Measurements from ENCODE around the gene HOXB9.

HOXB9 gene

GRCh38 chr17:48579760-48580554 is 46.2 kb downstream of the HOXB9 start:
- H3K27me3 ChIP-seq (replicated peaks in 2 of 5; ENCODE audit: control insufficient read depth in 4 of 5, insufficient read depth in 5 of 5, low read length in 4 of 5), result no peaks in the 10 kb centered on the region
- peaks cover 0 to 7% (median 2%) of the 10 kb centered on the region in 4 experiments for H3K36me3 ChIP-seq (ENCODE audit: control insufficient read depth in 4 of 4, insufficient read depth in 4 of 4, low read length in 3 of 4)
- H3K9me3 ChIP-seq (ENCODE audit: control extremely low read depth in 1 of 5, control insufficient read depth in 4 of 5, insufficient read depth in 2 of 5, low read depth in 1 of 5, low read length in 4 of 5), result no peaks in the 10 kb centered on the region
- 3% methylated on average over 17 of the region's 26 CpGs for WGBS (ENCODE audit: insufficient coverage)
- ChIA-PET CTCF (interaction anchor here (0.8 to 2.5 kb wide), 5 partner anchors 12 to 93 kb away, joined by 3 to 15 read pairs (median 3); no protein-coding TSS in a partner anchor), POLR2A (interaction anchor here (0.7 to 1.1 kb wide), 4 partner anchors 10 to 432 kb away, joined by 3 read pairs; no protein-coding TSS in a partner anchor)
- H3K27ac ChIP-seq (ENCODE audit: insufficient read depth in 1 of 2, low read depth in 1 of 2, low read length in 2 of 2, poor library complexity in 1 of 2, severe bottlenecking in 2 of 2), result peak overlapping the region in 1 of 2 experiments; percentile 91
- DNase-seq, result peak in 1 of 3 donors; percentile 62
- peaks cover 7 to 88% (median 72%) of the 10 kb centered on the region in 4 experiments for H3K4me1 ChIP-seq (ENCODE audit: control extremely low read depth in 1 of 4, control insufficient read depth in 4 of 4, insufficient read depth in 4 of 4, low read length in 3 of 4)
- peak overlapping the region in 5 of 7 experiments; percentile 40 to 86 (median 72) for H3K4me3 ChIP-seq (ENCODE audit: control insufficient read depth in 1 of 7, extremely low read depth in 1 of 7, insufficient read depth in 4 of 7, low read depth in 2 of 7, low read length in 6 of 7)

DNA sequence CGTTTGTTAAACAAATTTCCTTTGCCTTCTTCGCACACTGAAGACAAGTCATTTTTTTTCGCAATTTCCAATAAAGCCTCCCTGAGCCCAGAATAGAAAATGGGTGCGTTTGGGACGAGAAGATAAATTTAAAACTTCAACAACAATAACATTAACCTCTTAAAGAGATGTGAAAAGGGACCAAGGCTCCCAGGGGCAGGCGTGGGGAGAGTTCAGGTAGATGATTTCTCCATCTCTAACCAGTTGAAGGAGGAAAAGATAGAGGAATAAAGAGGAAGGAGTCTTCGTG is 46.7 kb downstream of the HOXB9 start:
- WGBS (ENCODE audit: insufficient coverage), result no CpG with 5 or more reads among the region's 7 CpGs
- no peaks in the 10 kb centered on the region for H3K9me3 ChIP-seq (ENCODE audit: control extremely low read depth in 1 of 5, control insufficient read depth in 4 of 5, insufficient read depth in 2 of 5, low read depth in 1 of 5, low read length in 4 of 5)
- H3K36me3 ChIP-seq (ENCODE audit: control insufficient read depth in 4 of 4, insufficient read depth in 4 of 4, low read length in 3 of 4), result peaks cover 0 to 7% (median 3%) of the 10 kb centered on the region in 4 experiments
- no peak for DNase-seq
- peak overlapping the region in 6 of 7 experiments; percentile 10 to 86 (median 79) for H3K4me3 ChIP-seq (ENCODE audit: control insufficient read depth in 1 of 7, extremely low read depth in 1 of 7, insufficient read depth in 4 of 7, low read depth in 2 of 7, low read length in 6 of 7)
- CTCF ChIA-PET, result interaction anchor here (0.8 to 2.5 kb wide), 5 partner anchors 11 to 40 kb away, joined by 3 to 15 read pairs (median 4); no protein-coding TSS in a partner anchor
- peak overlapping the region; percentile 35 to 91 for H3K27ac ChIP-seq (ENCODE audit: insufficient read depth in 1 of 2, low read depth in 1 of 2, low read length in 2 of 2, poor library complexity in 1 of 2, severe bottlenecking in 2 of 2)
- no peaks in the 10 kb centered on the region for H3K27me3 ChIP-seq (replicated peaks in 2 of 5; ENCODE audit: control insufficient read depth in 4 of 5, insufficient read depth in 5 of 5, low read length in 4 of 5)
- peaks cover 7 to 88% (median 71%) of the 10 kb centered on the region in 4 experiments for H3K4me1 ChIP-seq (ENCODE audit: control extremely low read depth in 1 of 4, control insufficient read depth in 4 of 4, insufficient read depth in 4 of 4, low read length in 3 of 4)
- POLR2A ChIA-PET, result no interaction called here

DNA sequence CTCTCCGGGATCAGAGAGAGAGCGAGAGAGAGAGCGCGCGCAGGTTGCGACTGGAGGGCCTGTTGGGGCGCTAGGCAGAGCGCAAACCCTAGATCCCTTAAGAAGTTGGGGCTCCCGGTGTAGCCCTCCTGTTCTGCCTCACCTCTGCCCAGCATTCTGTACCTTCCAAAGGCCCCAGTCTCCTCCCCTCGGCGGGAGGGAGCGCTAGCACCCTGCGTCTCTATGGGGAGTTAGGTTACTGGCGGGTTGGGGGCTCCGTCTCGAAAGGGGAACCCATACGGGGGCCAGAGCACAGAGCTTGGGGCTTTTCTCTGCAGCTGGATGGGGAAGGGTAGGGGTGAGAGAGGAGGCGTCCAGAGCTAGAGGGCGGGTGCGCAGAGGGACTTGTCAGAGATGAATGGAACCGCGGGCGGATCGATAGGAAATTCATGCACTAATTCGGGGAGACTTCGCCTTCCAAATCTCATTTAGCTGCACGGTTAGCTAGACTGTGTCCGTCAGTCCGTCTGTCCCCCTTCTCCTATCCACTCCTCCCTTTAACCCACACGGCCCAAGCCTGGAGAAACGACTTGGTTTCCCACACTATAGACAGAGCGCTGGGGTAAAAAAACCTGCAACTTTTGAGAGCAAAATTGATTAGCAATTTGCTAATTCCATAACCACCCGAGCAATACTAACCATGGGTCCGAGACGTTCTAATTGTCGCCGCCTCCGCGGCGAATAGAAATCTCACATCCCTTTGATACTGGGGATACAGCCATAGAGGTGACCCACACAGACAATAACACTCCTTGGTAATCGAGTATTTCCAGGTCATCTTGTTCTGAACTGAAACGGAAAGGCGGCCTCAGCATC is 47.3 kb downstream of the HOXB9 start:
- Histone ChIP-seq H3K27me3 (replicated peaks in 2 of 5; ENCODE audit: control insufficient read depth in 4 of 5, insufficient read depth in 5 of 5, low read length in 4 of 5) (no peaks in the 10 kb centered on the region), H3K27ac (ENCODE audit: insufficient read depth in 1 of 2, low read depth in 1 of 2, low read length in 2 of 2, poor library complexity in 1 of 2, severe bottlenecking in 2 of 2) (peak overlapping the region; percentile 54 to 91), H3K4me3 (ENCODE audit: control insufficient read depth in 1 of 7, extremely low read depth in 1 of 7, insufficient read depth in 4 of 7, low read depth in 2 of 7, low read length in 6 of 7) (peak overlapping the region; percentile 10 to 86 (median 75)), H3K9me3 (ENCODE audit: control extremely low read depth in 1 of 5, control insufficient read depth in 4 of 5, insufficient read depth in 2 of 5, low read depth in 1 of 5, low read length in 4 of 5) (no peaks in the 10 kb centered on the region), H3K36me3 (ENCODE audit: control insufficient read depth in 4 of 4, insufficient read depth in 4 of 4, low read length in 3 of 4) (peaks cover 0 to 7% (median 3%) of the 10 kb centered on the region in 4 experiments), H3K4me1 (ENCODE audit: control extremely low read depth in 1 of 4, control insufficient read depth in 4 of 4, insufficient read depth in 4 of 4, low read length in 3 of 4) (peaks cover 7 to 88% (median 72%) of the 10 kb centered on the region in 4 experiments)
- CTCF ChIA-PET, result interaction anchor here (1.3 to 2.5 kb wide), 4 partner anchors 11 to 39 kb away, joined by 3 to 15 read pairs (median 5); no protein-coding TSS in a partner anchor
- WGBS (ENCODE audit: insufficient coverage), result 4% methylated on average over 36 of the region's 43 CpGs
- POLR2A ChIA-PET, result no interaction called here
- DNase-seq, result peak in 2 of 3 donors; percentile 71 to 84

DNA sequence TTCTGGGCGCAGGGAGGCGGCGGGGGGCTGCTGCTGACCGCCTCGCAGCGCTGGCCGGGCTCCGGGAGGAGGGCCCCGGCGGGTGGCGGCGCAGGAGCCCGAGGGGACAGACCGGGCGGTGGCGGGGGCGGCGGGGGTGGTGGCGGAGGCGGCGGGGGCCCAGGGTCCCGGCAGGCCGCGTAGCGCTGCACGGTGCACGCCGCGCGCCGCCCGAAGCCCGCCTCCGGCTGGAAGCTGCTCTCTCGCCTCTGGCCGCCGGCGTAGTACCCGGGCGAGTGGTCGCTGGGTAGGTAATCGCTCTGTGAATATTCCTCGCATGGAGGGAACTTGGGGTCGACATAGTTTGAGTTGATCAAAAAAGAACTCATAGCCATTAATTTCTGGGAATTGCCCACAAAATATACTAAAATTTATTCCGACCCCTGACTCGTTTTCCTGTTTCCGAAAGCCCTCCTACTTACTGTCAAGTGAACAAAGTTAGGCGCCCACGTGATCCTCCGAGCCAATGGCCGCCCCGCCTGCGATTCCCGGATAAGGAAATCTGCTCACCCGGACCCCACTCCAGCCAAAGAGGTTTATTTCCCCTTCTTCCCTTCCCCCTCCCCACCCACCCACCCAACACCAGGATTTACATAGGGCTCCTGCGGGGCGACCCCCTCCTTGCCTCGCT is 48.1 kb downstream of the HOXB9 start, which contains the start of gene HOXB4:
HOXB4 (minus strand) TSS at position 405 of the 670 bp plus-strand sequence; CDS start at position 374, 31 bp downstream.
- CTCF ChIA-PET, result interaction anchor here (0.7 to 2.5 kb wide), 3 partner anchors 10 to 31 kb away, joined by 3 to 15 read pairs (median 4); no protein-coding TSS in a partner anchor
- Histone ChIP-seq H3K4me1 (ENCODE audit: control extremely low read depth in 1 of 4, control insufficient read depth in 4 of 4, insufficient read depth in 4 of 4, low read length in 3 of 4) (peaks cover 7 to 88% (median 75%) of the 10 kb centered on the region in 4 experiments), H3K4me3 (ENCODE audit: control insufficient read depth in 1 of 7, extremely low read depth in 1 of 7, insufficient read depth in 4 of 7, low read depth in 2 of 7, low read length in 6 of 7) (peak within 1 kb of the TSS; percentile 50 to 86 (median 75)), H3K27me3 (replicated peaks in 2 of 5; ENCODE audit: control insufficient read depth in 4 of 5, insufficient read depth in 5 of 5, low read length in 4 of 5) (no peaks in the 10 kb centered on the region), H3K27ac (ENCODE audit: insufficient read depth in 1 of 2, low read depth in 1 of 2, low read length in 2 of 2, poor library complexity in 1 of 2, severe bottlenecking in 2 of 2) (peak within 1 kb of the TSS; percentile 54 to 91), H3K9me3 (ENCODE audit: control extremely low read depth in 1 of 5, control insufficient read depth in 4 of 5, insufficient read depth in 2 of 5, low read depth in 1 of 5, low read length in 4 of 5) (no peaks in the 10 kb centered on the region), H3K36me3 (ENCODE audit: control insufficient read depth in 4 of 4, insufficient read depth in 4 of 4, low read length in 3 of 4) (peaks cover 0 to 9% (median 3%) of the 10 kb centered on the region in 4 experiments)
- peak; percentile 79 to 85 (median 84) for DNase-seq
- POLR2A ChIA-PET, result interaction anchor here (1.0 kb wide), 1 partner anchor 13 kb away, joined by 3 read pairs; no protein-coding TSS in a partner anchor
- under 1% methylated on average over 31 of the region's 58 CpGs for WGBS (ENCODE audit: insufficient coverage)

DNA sequence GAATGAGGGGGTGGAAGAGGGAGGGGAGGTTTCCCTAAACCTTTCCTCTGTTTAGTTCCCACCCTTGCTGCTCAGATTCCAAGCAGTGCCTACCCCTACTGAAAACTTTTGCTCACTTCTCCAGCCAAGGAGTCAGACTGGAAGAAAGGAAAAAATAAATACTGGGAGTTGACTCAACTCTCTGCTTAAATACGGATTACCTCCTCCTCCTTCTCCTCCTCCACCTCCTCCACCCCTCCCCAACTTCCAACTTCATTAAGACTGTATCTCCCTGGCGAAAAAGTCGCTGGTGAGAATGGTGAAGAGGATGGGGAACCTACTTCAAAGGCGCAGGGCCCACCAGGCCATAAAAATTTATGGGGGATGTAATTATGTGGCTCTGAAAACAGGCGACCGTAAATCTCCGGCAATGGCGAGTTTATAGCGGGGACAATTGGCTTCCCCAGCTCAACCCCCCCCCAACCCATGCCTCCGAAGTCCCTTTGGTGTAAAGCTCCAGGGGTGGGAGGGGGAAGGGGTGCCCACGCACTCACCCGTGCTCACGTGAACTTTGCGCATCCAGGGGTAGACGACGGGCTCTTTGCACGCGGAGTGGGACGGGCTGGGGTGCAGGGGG is 48.7 kb downstream of the HOXB9 start:
- Histone ChIP-seq H3K9me3 (ENCODE audit: control extremely low read depth in 1 of 5, control insufficient read depth in 4 of 5, insufficient read depth in 2 of 5, low read depth in 1 of 5, low read length in 4 of 5) (no peaks in the 10 kb centered on the region), H3K36me3 (ENCODE audit: control insufficient read depth in 4 of 4, insufficient read depth in 4 of 4, low read length in 3 of 4) (peaks cover 0 to 11% (median 5%) of the 10 kb centered on the region in 4 experiments), H3K4me1 (ENCODE audit: control extremely low read depth in 1 of 4, control insufficient read depth in 4 of 4, insufficient read depth in 4 of 4, low read length in 3 of 4) (peaks cover 7 to 88% (median 71%) of the 10 kb centered on the region in 4 experiments), H3K27ac (ENCODE audit: insufficient read depth in 1 of 2, low read depth in 1 of 2, low read length in 2 of 2, poor library complexity in 1 of 2, severe bottlenecking in 2 of 2) (peak overlapping the region in 1 of 2 experiments; percentile 81), H3K27me3 (replicated peaks in 2 of 5; ENCODE audit: control insufficient read depth in 4 of 5, insufficient read depth in 5 of 5, low read length in 4 of 5) (no peaks in the 10 kb centered on the region), H3K4me3 (ENCODE audit: control insufficient read depth in 1 of 7, extremely low read depth in 1 of 7, insufficient read depth in 4 of 7, low read depth in 2 of 7, low read length in 6 of 7) (peak overlapping the region; percentile 24 to 86 (median 73))
- DNase-seq, result peak in 1 of 3 donors; percentile 29
- ChIA-PET POLR2A (interaction anchor here (1.0 kb wide), 1 partner anchor 13 kb away, joined by 3 read pairs; no protein-coding TSS in a partner anchor), CTCF (interaction anchor here (0.7 to 1.8 kb wide), 3 partner anchors 10 to 28 kb away, joined by 3 to 4 read pairs (median 3); no protein-coding TSS in a partner anchor)
- 0% methylated on average over 3 of the region's 19 CpGs for WGBS (ENCODE audit: insufficient coverage)
